HuH-7 (cell line): Measurements from ENCODE around the gene RNF145.

Source experiments
- DNase-seq: peaks from one replicate; pipeline ENCODE4 v3.0.0; 2011; ENCODE audit warnings: low spot score

RNF145 gene

DNA sequence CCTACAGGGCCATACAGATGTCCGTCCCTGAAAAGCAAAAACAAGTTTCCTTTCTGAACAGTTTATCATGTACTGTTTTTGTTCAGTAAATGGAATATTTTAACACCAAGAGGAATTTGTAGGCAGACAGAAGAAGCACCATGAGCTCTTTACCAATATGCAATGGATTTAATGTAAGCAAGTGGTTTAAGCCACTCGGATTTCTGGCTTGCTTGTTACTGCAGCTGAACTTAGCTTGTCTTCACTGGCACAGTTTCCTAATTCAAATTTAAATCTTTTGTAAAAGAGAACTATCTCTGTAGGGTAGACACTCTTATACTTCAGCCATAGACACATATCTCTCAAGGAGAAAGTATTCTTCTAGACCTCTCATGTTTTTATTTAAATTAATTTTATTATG is 96.9 kb downstream of the RNF145 start:
- DNase-seq: no peak
